ENCODE results near the gene BCL2L12. TPM values are rescaled to one million over a fixed set of nuclear protein-coding genes. Genes with fewer than 3 reads are reported as not detected.

BCL2L12 gene, protein sequence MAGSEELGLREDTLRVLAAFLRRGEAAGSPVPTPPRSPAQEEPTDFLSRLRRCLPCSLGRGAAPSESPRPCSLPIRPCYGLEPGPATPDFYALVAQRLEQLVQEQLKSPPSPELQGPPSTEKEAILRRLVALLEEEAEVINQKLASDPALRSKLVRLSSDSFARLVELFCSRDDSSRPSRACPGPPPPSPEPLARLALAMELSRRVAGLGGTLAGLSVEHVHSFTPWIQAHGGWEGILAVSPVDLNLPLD
- polyA plus RNA-seq (2012; ENCODE audit: insufficient read length, low read depth): 68.9 TPM

DNA sequence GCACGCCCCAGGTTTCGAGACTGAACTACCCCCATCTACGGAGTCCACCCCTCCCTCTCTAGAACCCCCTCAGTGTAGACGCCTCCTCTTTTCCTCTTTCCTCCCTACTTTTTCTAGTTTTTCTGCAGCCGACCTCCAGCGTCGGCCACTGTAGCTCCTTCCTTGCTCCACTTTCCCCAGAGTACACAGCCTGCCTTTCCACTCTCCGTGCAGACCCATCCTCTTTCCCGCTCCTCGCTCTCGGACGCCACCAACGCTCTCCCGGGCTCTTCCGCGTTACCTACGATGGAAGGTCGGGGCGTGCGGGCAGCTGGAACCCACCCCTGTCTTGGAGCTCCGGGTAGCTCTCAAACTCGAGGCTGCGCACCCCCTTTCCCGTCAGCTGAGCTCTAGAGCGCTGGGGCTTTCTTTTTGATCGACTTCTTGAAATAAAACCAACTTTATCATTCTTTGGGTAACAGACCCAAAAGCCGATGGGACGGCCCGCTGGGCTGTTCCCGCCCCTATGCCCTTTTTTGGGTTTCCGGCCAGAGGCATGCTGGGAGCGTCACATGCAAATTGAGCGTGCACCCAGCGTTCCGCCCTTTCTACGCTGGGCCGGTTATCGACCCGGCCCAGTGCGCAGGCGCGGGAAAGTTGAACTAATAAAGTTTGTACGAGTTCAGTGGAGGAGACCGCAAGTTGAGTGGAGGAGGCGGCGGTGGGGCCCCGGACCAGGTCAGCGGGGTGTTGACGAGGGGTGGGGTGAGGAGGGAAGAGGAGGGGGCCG is at the start of gene BCL2L12, which contains the start of gene IRF3:
Gene BCL2L12 (plus strand): TSS at position 583 of the 769 bp plus-strand sequence. CDS start 760 bp downstream, outside the sequence.
Gene IRF3 (minus strand): TSS at position 507 of the 769 bp plus-strand sequence. CDS start 1,019 bp downstream, outside the sequence.
- TF ChIP-seq FOXP2 (optimal IDR thresholded peaks at IDR 0.05; ENCODE audit: borderline replicate concordance, extremely low read depth, extremely low read length, insufficient read depth): peak; percentile 33
- peak; percentile 34; the same call in 1 of the 2 replicates for TF ChIP-seq TAF1 (IDR thresholded peaks at IDR 0.05; ENCODE audit: borderline replicate concordance, insufficient read depth, low read length)
- TF ChIP-seq SIN3A (IDR thresholded peaks at IDR 0.05; ENCODE audit: borderline replicate concordance, insufficient read depth, low read length): no peak
- peak; percentile 78; the same call in 1 of the 2 replicates for TF ChIP-seq POLR2AphosphoS5 (IDR thresholded peaks at IDR 0.05; ENCODE audit: low read depth, low read length)
- TF ChIP-seq, protein P1, sequence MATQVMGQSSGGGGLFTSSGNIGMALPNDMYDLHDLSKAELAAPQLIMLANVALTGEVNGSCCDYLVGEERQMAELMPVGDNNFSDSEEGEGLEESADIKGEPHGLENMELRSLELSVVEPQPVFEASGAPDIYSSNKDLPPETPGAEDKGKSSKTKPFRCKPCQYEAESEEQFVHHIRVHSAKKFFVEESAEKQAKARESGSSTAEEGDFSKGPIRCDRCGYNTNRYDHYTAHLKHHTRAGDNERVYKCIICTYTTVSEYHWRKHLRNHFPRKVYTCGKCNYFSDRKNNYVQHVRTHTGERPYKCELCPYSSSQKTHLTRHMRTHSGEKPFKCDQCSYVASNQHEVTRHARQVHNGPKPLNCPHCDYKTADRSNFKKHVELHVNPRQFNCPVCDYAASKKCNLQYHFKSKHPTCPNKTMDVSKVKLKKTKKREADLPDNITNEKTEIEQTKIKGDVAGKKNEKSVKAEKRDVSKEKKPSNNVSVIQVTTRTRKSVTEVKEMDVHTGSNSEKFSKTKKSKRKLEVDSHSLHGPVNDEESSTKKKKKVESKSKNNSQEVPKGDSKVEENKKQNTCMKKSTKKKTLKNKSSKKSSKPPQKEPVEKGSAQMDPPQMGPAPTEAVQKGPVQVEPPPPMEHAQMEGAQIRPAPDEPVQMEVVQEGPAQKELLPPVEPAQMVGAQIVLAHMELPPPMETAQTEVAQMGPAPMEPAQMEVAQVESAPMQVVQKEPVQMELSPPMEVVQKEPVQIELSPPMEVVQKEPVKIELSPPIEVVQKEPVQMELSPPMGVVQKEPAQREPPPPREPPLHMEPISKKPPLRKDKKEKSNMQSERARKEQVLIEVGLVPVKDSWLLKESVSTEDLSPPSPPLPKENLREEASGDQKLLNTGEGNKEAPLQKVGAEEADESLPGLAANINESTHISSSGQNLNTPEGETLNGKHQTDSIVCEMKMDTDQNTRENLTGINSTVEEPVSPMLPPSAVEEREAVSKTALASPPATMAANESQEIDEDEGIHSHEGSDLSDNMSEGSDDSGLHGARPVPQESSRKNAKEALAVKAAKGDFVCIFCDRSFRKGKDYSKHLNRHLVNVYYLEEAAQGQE (IDR thresholded peaks at IDR 0.05; ENCODE audit: insufficient read depth in 1 of 2, low read depth in 2 of 2, low read length in 2 of 2): no peak

DNA sequence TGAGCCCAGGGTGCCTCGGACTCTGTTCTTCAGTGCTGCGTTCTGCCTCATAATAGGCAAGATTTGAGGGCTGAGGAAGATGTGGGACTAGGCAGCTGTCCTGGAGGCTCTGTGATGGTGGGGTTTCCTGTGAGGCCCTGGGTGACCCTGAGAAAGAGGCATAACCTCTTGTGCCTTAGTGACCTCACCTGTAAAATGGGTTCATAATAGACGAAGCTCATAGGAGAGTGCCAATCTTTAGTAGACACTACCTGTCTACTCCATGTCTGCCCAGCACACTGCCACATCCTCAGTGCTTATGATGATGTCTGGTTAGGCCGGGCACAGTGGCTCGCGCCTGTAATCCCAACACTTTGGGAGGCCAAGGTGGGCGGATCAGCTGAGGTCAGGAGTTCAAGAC is 49.2 kb upstream of the BCL2L12 start:
- no peak for TF ChIP-seq FOXP2 (optimal IDR thresholded peaks at IDR 0.05; ENCODE audit: borderline replicate concordance, extremely low read depth, extremely low read length, insufficient read depth)
- no peak for TF ChIP-seq SIN3A (IDR thresholded peaks at IDR 0.05; ENCODE audit: borderline replicate concordance, insufficient read depth, low read length)
- TF ChIP-seq, protein P1 (IDR thresholded peaks at IDR 0.05; ENCODE audit: insufficient read depth in 1 of 2, low read depth in 2 of 2, low read length in 2 of 2): no peak
- no peak for TF ChIP-seq TAF1 (IDR thresholded peaks at IDR 0.05; ENCODE audit: borderline replicate concordance, insufficient read depth, low read length)
- no peak for TF ChIP-seq POLR2AphosphoS5 (IDR thresholded peaks at IDR 0.05; ENCODE audit: low read depth, low read length)

DNA sequence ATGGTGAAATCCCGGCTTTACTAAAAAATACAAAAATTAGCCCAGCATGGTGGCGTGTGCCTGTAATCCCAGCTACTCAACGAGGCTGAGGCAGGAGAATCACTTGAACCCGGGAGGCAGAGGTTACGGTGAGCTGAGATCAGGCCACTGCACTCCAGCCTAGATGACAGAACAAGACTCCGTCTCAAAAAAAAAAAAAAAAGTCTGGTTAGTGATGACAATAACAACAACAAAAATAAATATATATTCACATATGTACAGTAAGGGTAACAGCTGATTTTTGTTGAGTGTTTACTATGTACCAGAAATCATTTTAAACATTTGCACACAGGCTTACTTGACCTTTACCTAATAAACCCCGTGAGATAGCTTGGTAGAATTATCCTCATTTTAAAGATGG is 48.8 kb upstream of the BCL2L12 start:
- TF ChIP-seq TAF1 (IDR thresholded peaks at IDR 0.05; ENCODE audit: borderline replicate concordance, insufficient read depth, low read length) (no peak), POLR2AphosphoS5 (IDR thresholded peaks at IDR 0.05; ENCODE audit: low read depth, low read length) (no peak), FOXP2 (optimal IDR thresholded peaks at IDR 0.05; ENCODE audit: borderline replicate concordance, extremely low read depth, extremely low read length, insufficient read depth) (no peak), SIN3A (IDR thresholded peaks at IDR 0.05; ENCODE audit: borderline replicate concordance, insufficient read depth, low read length) (no peak)
- TF ChIP-seq, protein P1 (IDR thresholded peaks at IDR 0.05; ENCODE audit: insufficient read depth in 1 of 2, low read depth in 2 of 2, low read length in 2 of 2): no peak

DNA sequence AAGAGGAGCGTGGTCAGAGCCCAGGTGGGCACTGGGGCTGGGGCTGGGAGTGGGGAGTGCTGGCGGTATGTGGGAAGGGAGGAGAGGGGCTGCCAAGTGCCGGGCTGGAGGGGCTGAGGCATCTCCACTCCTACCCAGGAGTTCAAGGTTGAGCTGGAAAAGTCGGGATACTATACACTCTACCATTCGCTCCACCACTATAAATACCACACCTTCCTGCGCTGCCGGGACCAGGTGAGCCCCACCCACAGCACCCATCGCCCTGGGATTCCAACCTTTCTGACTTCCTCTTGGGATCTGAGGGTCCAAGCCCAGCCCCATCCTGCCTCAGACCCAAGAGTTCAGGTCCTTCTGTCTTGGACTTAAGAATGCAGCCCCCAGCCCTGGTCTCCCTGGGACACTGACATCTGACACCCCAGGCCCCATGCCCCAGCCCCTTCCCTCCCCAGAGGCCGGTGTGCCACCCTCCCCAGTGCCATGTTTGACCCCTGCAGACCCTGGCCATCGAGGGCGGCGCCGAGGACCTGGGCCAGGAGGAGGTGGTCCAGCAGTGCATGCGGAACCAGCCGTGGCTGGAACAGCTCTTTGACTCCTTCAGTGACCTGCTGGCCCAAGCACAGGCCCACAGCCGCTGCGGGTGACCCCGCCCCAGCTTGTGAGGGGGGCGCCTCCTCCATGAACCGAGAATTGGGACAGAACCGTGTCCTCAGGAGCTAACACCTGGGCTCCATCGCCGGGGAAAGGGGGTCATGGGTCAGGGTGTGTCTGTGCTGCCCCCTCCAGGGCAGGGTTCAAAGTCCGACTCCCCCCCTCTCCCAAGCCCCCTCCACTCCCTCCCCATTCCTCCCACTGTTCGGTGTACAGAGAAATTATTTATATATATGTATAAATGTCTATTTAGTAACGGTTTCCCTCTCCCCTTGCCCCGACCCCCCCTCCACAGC is 40.5 kb upstream of the BCL2L12 start:
- TF ChIP-seq, protein P1 (IDR thresholded peaks at IDR 0.05; ENCODE audit: insufficient read depth in 1 of 2, low read depth in 2 of 2, low read length in 2 of 2): no peak
- TF ChIP-seq POLR2AphosphoS5 (IDR thresholded peaks at IDR 0.05; ENCODE audit: low read depth, low read length): no peak
- TF ChIP-seq SIN3A (IDR thresholded peaks at IDR 0.05; ENCODE audit: borderline replicate concordance, insufficient read depth, low read length): no peak
- TF ChIP-seq TAF1 (IDR thresholded peaks at IDR 0.05; ENCODE audit: borderline replicate concordance, insufficient read depth, low read length): no peak
- TF ChIP-seq FOXP2 (optimal IDR thresholded peaks at IDR 0.05; ENCODE audit: borderline replicate concordance, extremely low read depth, extremely low read length, insufficient read depth): no peak

All from PFSK-1 (cell line).